ENCODE measurements around the gene SAMD11.

- TF ChIP-seq CTCF (IDR thresholded peaks at IDR 0.05; ENCODE audit: control extremely low read depth in 1 of 3, insufficient read depth in 1 of 3, low read depth in 1 of 3, low read length in 3 of 3) (no peak), KDM5A (IDR thresholded peaks at IDR 0.05; ENCODE audit: low read length) (no peak), HDAC6 (IDR thresholded peaks at IDR 0.05; ENCODE audit: low read depth, low read length) (no peak)
Measured at GRCh38 chr1:903305-903704, 20.4 kb upstream of the SAMD11 start.
